Measurements from ENCODE around the gene R3HDML.

DNA sequence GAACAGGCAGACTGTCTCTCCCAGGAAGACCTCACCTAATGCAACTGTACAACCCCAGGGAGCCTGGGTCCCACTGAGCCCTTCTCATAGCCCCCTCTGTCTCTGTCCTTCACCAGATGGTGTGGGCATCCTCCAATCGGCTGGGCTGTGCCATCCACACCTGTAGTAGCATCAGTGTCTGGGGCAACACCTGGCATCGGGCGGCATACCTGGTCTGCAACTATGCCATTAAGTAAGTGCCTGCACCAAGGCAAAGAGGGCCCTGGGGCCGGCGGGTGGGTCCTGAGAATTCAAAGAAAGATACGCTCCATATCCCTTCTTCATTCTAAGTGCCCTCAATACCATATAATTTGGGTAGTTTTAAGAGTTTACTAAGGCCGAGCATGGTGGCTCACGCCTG lies 8.3 kb downstream of the R3HDML start:
- TF ChIP-seq EZH2 (IDR thresholded peaks at IDR 0.05; ENCODE audit: borderline replicate concordance, low read length) = no peak
- TF ChIP-seq, protein P1, sequence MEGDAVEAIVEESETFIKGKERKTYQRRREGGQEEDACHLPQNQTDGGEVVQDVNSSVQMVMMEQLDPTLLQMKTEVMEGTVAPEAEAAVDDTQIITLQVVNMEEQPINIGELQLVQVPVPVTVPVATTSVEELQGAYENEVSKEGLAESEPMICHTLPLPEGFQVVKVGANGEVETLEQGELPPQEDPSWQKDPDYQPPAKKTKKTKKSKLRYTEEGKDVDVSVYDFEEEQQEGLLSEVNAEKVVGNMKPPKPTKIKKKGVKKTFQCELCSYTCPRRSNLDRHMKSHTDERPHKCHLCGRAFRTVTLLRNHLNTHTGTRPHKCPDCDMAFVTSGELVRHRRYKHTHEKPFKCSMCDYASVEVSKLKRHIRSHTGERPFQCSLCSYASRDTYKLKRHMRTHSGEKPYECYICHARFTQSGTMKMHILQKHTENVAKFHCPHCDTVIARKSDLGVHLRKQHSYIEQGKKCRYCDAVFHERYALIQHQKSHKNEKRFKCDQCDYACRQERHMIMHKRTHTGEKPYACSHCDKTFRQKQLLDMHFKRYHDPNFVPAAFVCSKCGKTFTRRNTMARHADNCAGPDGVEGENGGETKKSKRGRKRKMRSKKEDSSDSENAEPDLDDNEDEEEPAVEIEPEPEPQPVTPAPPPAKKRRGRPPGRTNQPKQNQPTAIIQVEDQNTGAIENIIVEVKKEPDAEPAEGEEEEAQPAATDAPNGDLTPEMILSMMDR (IDR thresholded peaks at IDR 0.05; ENCODE audit: low read length) = no peak
